ENCODE data around the gene SNX17.

SNX17 gene

GRCh38 chr2:27381577-27382181 lies 11.3 kb downstream of the SNX17 start:
- TF ChIP-seq CTCF (conservative IDR thresholded peaks at IDR 0.05; ENCODE audit: low read depth, low read length), result no peak
- no peak for DNase-seq (ENCODE audit: low read depth)
- H3K4me3 ChIP-seq (ENCODE audit: low read depth, low read length), result no peak overlapping the region

- no peak for DNase-seq (ENCODE audit: low read depth)
- no peak for TF ChIP-seq CTCF (conservative IDR thresholded peaks at IDR 0.05; ENCODE audit: low read depth, low read length)
- H3K4me3 ChIP-seq (ENCODE audit: low read depth, low read length), result no peak overlapping the region
Observed at GRCh38 chr2:27390822-27391679, 20.6 kb downstream of the SNX17 start.

- no peak overlapping the region for H3K4me3 ChIP-seq (ENCODE audit: low read depth, low read length)
- DNase-seq (ENCODE audit: low read depth), result no peak
- no peak for TF ChIP-seq CTCF (conservative IDR thresholded peaks at IDR 0.05; ENCODE audit: low read depth, low read length)
Observed at GRCh38 chr2:27393225-27393624, 22.8 kb downstream of the SNX17 start.

- TF ChIP-seq CTCF (conservative IDR thresholded peaks at IDR 0.05; ENCODE audit: low read depth, low read length), result no peak
- DNase-seq (ENCODE audit: low read depth), result no peak
Observed at GRCh38 chr2:27398962-27399361, 28.5 kb downstream of the SNX17 start.

GRCh38 chr2:27400348-27401135 lies 30.1 kb downstream of the SNX17 start:
- H3K4me3 ChIP-seq (ENCODE audit: low read depth, low read length), result no peak overlapping the region
- TF ChIP-seq CTCF (conservative IDR thresholded peaks at IDR 0.05; ENCODE audit: low read depth, low read length), result no peak
- DNase-seq (ENCODE audit: low read depth), result peak; percentile 66

More at GRCh38 chr2:27398962-27399361, 28.5 kb downstream of the SNX17 start:
- no peak overlapping the region for H3K4me3 ChIP-seq (ENCODE audit: low read depth, low read length)

- TF ChIP-seq CTCF (conservative IDR thresholded peaks at IDR 0.05; ENCODE audit: low read depth, low read length), result peak; percentile 74
- peak; percentile 74 for DNase-seq (ENCODE audit: low read depth)
- H3K4me3 ChIP-seq (ENCODE audit: low read depth, low read length), result peak overlapping the region; percentile 96
Observed at GRCh38 chr2:27407798-27408491, 37.5 kb downstream of the SNX17 start.

All from choroid plexus epithelial cell (primary cell).